ENCODE data around the gene PKD1.

PKD1 gene

GRCh38 chr16:2064368-2064945, 71.2 kb downstream of the PKD1 start:
- no peak for FAIRE-seq
- DNase-seq (ENCODE audit: insufficient read length): no peak
- no peak for TF ChIP-seq POLR2A (IDR thresholded peaks at IDR 0.05; ENCODE audit: low read depth, low read length)
- no peak for TF ChIP-seq POLR2AphosphoS5 (IDR thresholded peaks at IDR 0.05; ENCODE audit: low read depth, low read length)
- TF ChIP-seq TAF1 (IDR thresholded peaks at IDR 0.05; ENCODE audit: borderline replicate concordance, low read depth, low read length): no peak

- TF ChIP-seq TAF1 (IDR thresholded peaks at IDR 0.05; ENCODE audit: borderline replicate concordance, low read depth, low read length): no peak
- TF ChIP-seq POLR2A (IDR thresholded peaks at IDR 0.05; ENCODE audit: low read depth, low read length): no peak
- no peak for TF ChIP-seq POLR2AphosphoS5 (IDR thresholded peaks at IDR 0.05; ENCODE audit: low read depth, low read length)
- FAIRE-seq: no peak
- DNase-seq (ENCODE audit: insufficient read length): no peak
Observed at GRCh38 chr16:2063861-2064260, 71.8 kb downstream of the PKD1 start.

- TF ChIP-seq TAF1 (IDR thresholded peaks at IDR 0.05; ENCODE audit: borderline replicate concordance, low read depth, low read length) (no peak), POLR2AphosphoS5 (IDR thresholded peaks at IDR 0.05; ENCODE audit: low read depth, low read length) (no peak), POLR2A (IDR thresholded peaks at IDR 0.05; ENCODE audit: low read depth, low read length) (no peak)
- FAIRE-seq (no peak), DNase-seq (ENCODE audit: insufficient read length) (no peak)
Observed at GRCh38 chr16:2062801-2063200, 72.9 kb downstream of the PKD1 start.

- DNase-seq (ENCODE audit: insufficient read length) (no peak), FAIRE-seq (no peak)
- no peak for TF ChIP-seq POLR2A (IDR thresholded peaks at IDR 0.05; ENCODE audit: low read depth, low read length)
- TF ChIP-seq POLR2AphosphoS5 (IDR thresholded peaks at IDR 0.05; ENCODE audit: low read depth, low read length): no peak
- TF ChIP-seq TAF1 (IDR thresholded peaks at IDR 0.05; ENCODE audit: borderline replicate concordance, low read depth, low read length): no peak
Observed at GRCh38 chr16:2061526-2061925, 74.2 kb downstream of the PKD1 start.

GRCh38 chr16:2061023-2061422, 74.7 kb downstream of the PKD1 start:
- no peak for FAIRE-seq

GRCh38 chr16:2060346-2060745, 75.4 kb downstream of the PKD1 start:
- TF ChIP-seq POLR2AphosphoS5 (IDR thresholded peaks at IDR 0.05; ENCODE audit: low read depth, low read length): no peak
- TF ChIP-seq TAF1 (IDR thresholded peaks at IDR 0.05; ENCODE audit: borderline replicate concordance, low read depth, low read length): no peak
- TF ChIP-seq POLR2A (IDR thresholded peaks at IDR 0.05; ENCODE audit: low read depth, low read length): no peak
- no peak for FAIRE-seq
- DNase-seq (ENCODE audit: insufficient read length): no peak

More at GRCh38 chr16:2061023-2061422, 74.7 kb downstream of the PKD1 start:
- DNase-seq (ENCODE audit: insufficient read length): no peak
- TF ChIP-seq POLR2AphosphoS5 (IDR thresholded peaks at IDR 0.05; ENCODE audit: low read depth, low read length) (no peak), POLR2A (IDR thresholded peaks at IDR 0.05; ENCODE audit: low read depth, low read length) (no peak), TAF1 (IDR thresholded peaks at IDR 0.05; ENCODE audit: borderline replicate concordance, low read depth, low read length) (no peak)

- DNase-seq (ENCODE audit: insufficient read length) (no peak), FAIRE-seq (no peak)
- no peak for TF ChIP-seq POLR2A (IDR thresholded peaks at IDR 0.05; ENCODE audit: low read depth, low read length)
- TF ChIP-seq TAF1 (IDR thresholded peaks at IDR 0.05; ENCODE audit: borderline replicate concordance, low read depth, low read length): no peak
- no peak for TF ChIP-seq POLR2AphosphoS5 (IDR thresholded peaks at IDR 0.05; ENCODE audit: low read depth, low read length)
Observed at GRCh38 chr16:2058872-2059271, 76.8 kb downstream of the PKD1 start.

- no peak for DNase-seq (ENCODE audit: insufficient read length)
- no peak for FAIRE-seq
- TF ChIP-seq TAF1 (IDR thresholded peaks at IDR 0.05; ENCODE audit: borderline replicate concordance, low read depth, low read length): no peak
- TF ChIP-seq POLR2A (IDR thresholded peaks at IDR 0.05; ENCODE audit: low read depth, low read length): no peak
- TF ChIP-seq POLR2AphosphoS5 (IDR thresholded peaks at IDR 0.05; ENCODE audit: low read depth, low read length): no peak
Observed at GRCh38 chr16:2058420-2058819, 77.3 kb downstream of the PKD1 start.

- DNase-seq (ENCODE audit: insufficient read length): no peak
- TF ChIP-seq TAF1 (IDR thresholded peaks at IDR 0.05; ENCODE audit: borderline replicate concordance, low read depth, low read length): no peak
- no peak for TF ChIP-seq POLR2AphosphoS5 (IDR thresholded peaks at IDR 0.05; ENCODE audit: low read depth, low read length)
- no peak for TF ChIP-seq POLR2A (IDR thresholded peaks at IDR 0.05; ENCODE audit: low read depth, low read length)
- no peak for FAIRE-seq
Observed at GRCh38 chr16:2057438-2057837, 78.3 kb downstream of the PKD1 start.

GRCh38 chr16:2056681-2057407, 78.9 kb downstream of the PKD1 start:
- DNase-seq (ENCODE audit: insufficient read length) (no peak), FAIRE-seq (no peak)
- no peak for TF ChIP-seq POLR2AphosphoS5 (IDR thresholded peaks at IDR 0.05; ENCODE audit: low read depth, low read length)
- no peak for TF ChIP-seq TAF1 (IDR thresholded peaks at IDR 0.05; ENCODE audit: borderline replicate concordance, low read depth, low read length)
- no peak for TF ChIP-seq POLR2A (IDR thresholded peaks at IDR 0.05; ENCODE audit: low read depth, low read length)

GRCh38 chr16:2056077-2056476, 79.6 kb downstream of the PKD1 start:
- DNase-seq (ENCODE audit: insufficient read length) (no peak), FAIRE-seq (no peak)
- no peak for TF ChIP-seq POLR2A (IDR thresholded peaks at IDR 0.05; ENCODE audit: low read depth, low read length)
- no peak for TF ChIP-seq TAF1 (IDR thresholded peaks at IDR 0.05; ENCODE audit: borderline replicate concordance, low read depth, low read length)
- TF ChIP-seq POLR2AphosphoS5 (IDR thresholded peaks at IDR 0.05; ENCODE audit: low read depth, low read length): no peak

Measured in GM12892 (cell line).